Mesendoderm (in vitro differentiated cells): ENCODE measurements around the gene ANO6.

ENCODE experiments used
- DNase-seq: peaks from one replicate; pipeline ENCODE4 v3.0.0; 2013
- H2AK5ac ChIP-seq: 2 replicates; pipeline ENCODE4 v1.6.1; 2013; ENCODE audit warnings: low read length, inconsistent platforms
- H2BK120ac ChIP-seq: 2 replicates; pipeline ENCODE4 v1.6.1; 2013; ENCODE audit warnings: low read depth, mild to moderate bottlenecking, low read length, moderate library complexity, mixed read lengths
- H2BK15ac ChIP-seq: replicated peaks from 2 replicates; pipeline ENCODE4 v1.6.1; 2013; ENCODE audit warnings: low read depth, mild to moderate bottlenecking, moderate library complexity
- H2BK5ac ChIP-seq: 2 replicates; pipeline ENCODE4 v1.6.1; 2013; ENCODE audit warnings: low read length, inconsistent platforms
- H3K18ac ChIP-seq: 2 replicates; pipeline ENCODE4 v1.6.1; 2013; ENCODE audit warnings: mild to moderate bottlenecking, low read length, mixed read lengths
- H3K23ac ChIP-seq: one replicate; pipeline ENCODE4 v1.6.1; 2013; ENCODE audit warnings: low read length
- H3K27ac ChIP-seq: 2 replicates; pipeline ENCODE4 v1.5.1; 2013; ENCODE audit warnings: low read depth, mild to moderate bottlenecking, inconsistent platforms, low read length, moderate library complexity
- H3K27me3 ChIP-seq: 2 replicates; pipeline ENCODE4 v1.6.1; 2013; ENCODE audit warnings: low read length, control low read depth, mild to moderate bottlenecking, inconsistent platforms; ENCODE audit not compliant: insufficient read depth, poor library complexity
- H3K36me3 ChIP-seq: 2 replicates; pipeline ENCODE4 v1.6.1; 2013; ENCODE audit warnings: low read length, inconsistent platforms; ENCODE audit not compliant: control insufficient read depth, insufficient read depth
- H3K4ac ChIP-seq: one replicate; pipeline ENCODE4 v1.6.1; 2013; ENCODE audit warnings: low read depth, mild to moderate bottlenecking, low read length, moderate library complexity
- H3K4me1 ChIP-seq: 2 replicates; pipeline ENCODE4 v1.6.1; 2013; ENCODE audit warnings: low read depth, low read length, inconsistent platforms; ENCODE audit not compliant: control insufficient read depth
- H3K4me2 ChIP-seq: 2 replicates; pipeline ENCODE4 v1.6.1; 2013; ENCODE audit warnings: low read length
- H3K4me3 ChIP-seq: 2 replicates; pipeline ENCODE4 v1.5.1; 2013; ENCODE audit warnings: mild to moderate bottlenecking, low read length
- H3K56ac ChIP-seq: one replicate; pipeline ENCODE4 v1.6.1; 2013; ENCODE audit warnings: low read length
- H3K79me1 ChIP-seq: 2 replicates; pipeline ENCODE4 v1.6.1; 2013; ENCODE audit warnings: low read length, inconsistent platforms
- H3K79me2 ChIP-seq: 2 replicates; pipeline ENCODE4 v1.6.1; 2013; ENCODE audit warnings: mild to moderate bottlenecking, low read length; ENCODE audit not compliant: control insufficient read depth, insufficient read depth
- H3K9ac ChIP-seq: 2 replicates; pipeline ENCODE4 v1.6.1; 2013; ENCODE audit warnings: low read length, inconsistent platforms
- H4K5ac ChIP-seq: one replicate; pipeline ENCODE4 v1.6.1; 2013; ENCODE audit warnings: low read length
- H4K8ac ChIP-seq: one replicate; pipeline ENCODE4 v1.6.1; 2013; ENCODE audit warnings: low read depth, mild to moderate bottlenecking, control low read depth, low read length, moderate library complexity
- WGBS: extraction: QIAGEN DNeasy Blood & Tissue Kit; methylation state at CpG from one replicate; pipeline ENCODE4 v1.1.7; 2013; ENCODE audit warnings: low lambda C conversion rate, missing lambda C conversion rate; ENCODE audit not compliant: insufficient coverage; ENCODE audit errors: extremely low coverage; 5-methylcytosine and 5-hydroxymethylcytosine counted together

The ANO6 gene

DNA sequence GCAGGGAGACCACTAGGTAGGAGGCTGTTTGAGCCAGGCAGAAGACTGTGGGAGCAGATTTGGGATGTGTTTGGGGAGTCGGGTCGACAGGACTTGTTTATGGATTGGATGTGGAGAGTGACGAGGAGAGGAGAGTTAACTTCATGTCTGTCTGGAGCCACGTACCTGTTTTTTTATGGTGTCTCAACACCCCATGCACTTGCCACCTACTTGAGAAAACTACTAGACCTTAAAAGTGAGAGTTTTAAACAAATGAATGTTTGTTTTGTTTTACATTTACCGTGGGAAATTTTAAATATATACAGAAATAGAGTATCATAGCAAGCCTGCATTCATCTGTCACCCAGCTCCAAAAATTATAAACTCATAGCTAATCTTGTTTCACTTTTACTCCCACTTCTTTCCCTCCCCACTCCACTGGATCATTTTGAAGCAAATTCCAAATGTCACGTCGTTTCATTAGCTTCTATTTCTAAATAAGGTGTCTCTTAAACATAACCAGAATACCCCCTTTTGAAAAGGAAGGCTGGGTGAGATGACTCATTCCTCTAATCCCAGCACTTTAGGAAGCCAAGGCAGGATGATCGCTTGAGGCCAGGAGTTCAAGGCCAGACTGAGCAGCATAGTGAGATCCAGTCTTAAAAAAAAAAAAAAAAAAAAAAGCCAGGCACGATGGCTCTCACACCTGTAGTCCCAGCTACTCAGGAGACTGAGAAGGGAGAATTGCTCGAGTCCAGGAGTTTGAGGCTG, 136.2 kb downstream of the ANO6 start:
- Histone ChIP-seq H2BK5ac (no peak overlapping the region), H3K79me2 (no peaks in the 10 kb centered on the region), H3K27ac (no peak overlapping the region), H2BK15ac (no peak overlapping the region), H3K56ac (no peak overlapping the region), H2AK5ac (no peak overlapping the region), H3K9ac (no peak overlapping the region), H3K27me3 (no peaks in the 10 kb centered on the region), H3K36me3 (peaks cover 2% of the 10 kb centered on the region), H3K18ac (no peak overlapping the region), H4K5ac (no peak overlapping the region), H3K4me1 (no peaks in the 10 kb centered on the region), H3K79me1 (no peaks in the 10 kb centered on the region), H3K4me3 (no peak overlapping the region), H4K8ac (no peak overlapping the region), H3K4ac (no peak overlapping the region), H3K23ac (no peak overlapping the region), H3K4me2 (no peak overlapping the region), H2BK120ac (no peak overlapping the region)
- no CpG with 5 or more reads among the region's 10 CpGs for WGBS
- no peak for DNase-seq

DNA sequence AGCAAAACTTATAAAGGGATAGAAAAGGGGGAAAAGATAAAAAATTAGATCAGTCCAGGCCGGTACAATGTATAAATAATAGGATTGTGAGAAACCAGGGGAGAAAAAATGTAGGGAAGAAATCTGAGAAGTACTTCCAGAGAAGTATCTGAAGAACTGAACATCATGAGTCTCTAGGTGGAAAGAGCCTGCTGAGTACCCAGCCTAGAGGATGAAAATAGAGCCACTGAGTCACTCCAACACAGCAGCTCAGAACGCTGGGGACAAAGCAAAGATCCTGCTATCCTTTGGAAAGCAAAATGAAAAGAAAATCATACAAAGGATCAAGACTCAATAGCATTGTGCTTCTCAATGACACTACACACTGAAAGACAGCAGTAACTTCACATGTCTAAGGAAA, 138.0 kb downstream of the ANO6 start:
- Histone ChIP-seq H3K4ac (no peak overlapping the region), H2BK15ac (no peak overlapping the region), H3K79me1 (no peaks in the 10 kb centered on the region), H3K18ac (no peak overlapping the region), H3K79me2 (no peaks in the 10 kb centered on the region), H3K4me3 (no peak overlapping the region), H3K27me3 (no peaks in the 10 kb centered on the region), H3K56ac (no peak overlapping the region), H2BK5ac (no peak overlapping the region), H4K5ac (no peak overlapping the region), H3K4me1 (no peaks in the 10 kb centered on the region), H3K27ac (no peak overlapping the region), H2BK120ac (no peak overlapping the region), H4K8ac (no peak overlapping the region), H3K4me2 (no peak overlapping the region), H3K23ac (no peak overlapping the region), H3K9ac (no peak overlapping the region), H2AK5ac (no peak overlapping the region), H3K36me3 (peaks cover 2% of the 10 kb centered on the region)
- no peak for DNase-seq
- WGBS, result no CpG with 5 or more reads among the region's 2 CpGs

DNA sequence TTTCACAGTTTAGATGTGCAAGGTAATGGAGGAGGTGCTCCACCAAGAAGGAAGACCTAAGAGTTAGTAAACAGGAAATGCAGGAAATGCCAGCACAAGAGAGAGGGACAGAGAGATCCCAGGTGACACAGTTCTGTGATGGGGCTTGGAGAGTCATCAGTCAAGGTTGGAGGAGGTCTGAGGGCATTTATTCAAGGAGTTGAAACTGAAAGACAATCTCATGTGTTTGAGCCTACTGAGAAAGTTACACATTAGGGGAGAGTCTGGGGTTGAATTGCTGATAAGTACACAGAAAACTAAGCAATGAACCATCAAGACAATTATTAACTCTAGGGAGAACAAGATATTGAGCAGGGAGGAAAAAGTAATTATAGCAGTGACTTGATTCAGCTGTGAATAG, 138.5 kb downstream of the ANO6 start:
- Histone ChIP-seq H3K27ac (no peak overlapping the region), H3K36me3 (peaks cover 2% of the 10 kb centered on the region), H3K18ac (no peak overlapping the region)

DNA sequence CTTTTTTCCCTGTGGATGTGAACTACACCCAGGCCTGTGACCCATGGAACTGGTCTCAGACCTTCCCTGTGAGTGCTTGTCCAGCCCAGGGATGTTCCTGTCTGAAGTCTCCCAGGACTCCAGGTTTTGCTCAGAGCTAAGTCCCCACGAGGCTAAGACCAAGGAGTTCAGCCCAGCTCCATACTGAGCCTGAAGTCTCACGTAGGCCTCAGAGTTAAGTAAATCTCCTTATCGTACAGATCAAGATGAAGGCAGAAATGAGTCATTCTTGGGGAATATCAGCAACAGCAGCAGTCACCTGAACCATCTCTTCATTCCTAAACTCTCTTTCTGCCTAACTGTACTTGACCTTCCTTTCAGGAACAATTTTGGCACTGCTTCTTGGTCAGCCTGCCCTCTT, 139.8 kb downstream of the ANO6 start:
- Histone ChIP-seq H3K4me3 (no peak overlapping the region), H2AK5ac (no peak overlapping the region), H3K4ac (no peak overlapping the region), H3K27ac (no peak overlapping the region), H3K56ac (no peak overlapping the region), H4K8ac (no peak overlapping the region), H3K36me3 (no peaks in the 10 kb centered on the region), H3K18ac (no peak overlapping the region), H3K23ac (no peak overlapping the region), H2BK120ac (no peak overlapping the region), H4K5ac (no peak overlapping the region), H3K79me2 (no peaks in the 10 kb centered on the region), H3K4me1 (no peaks in the 10 kb centered on the region), H2BK15ac (no peak overlapping the region), H3K9ac (no peak overlapping the region), H3K4me2 (no peak overlapping the region), H3K27me3 (no peaks in the 10 kb centered on the region), H2BK5ac (no peak overlapping the region), H3K79me1 (no peaks in the 10 kb centered on the region)
- no CpG with 5 or more reads among the region's 3 CpGs for WGBS
- no peak for DNase-seq

More for the DNA sequence above, 138.5 kb downstream of the ANO6 start:
- no peak overlapping the region for H2AK5ac ChIP-seq
- no peak overlapping the region for H3K4ac ChIP-seq
- H3K27me3 ChIP-seq, result no peaks in the 10 kb centered on the region
- no peaks in the 10 kb centered on the region for H3K4me1 ChIP-seq
- no peak overlapping the region for H3K4me2 ChIP-seq
- peak; percentile 54 for DNase-seq
- no peak overlapping the region for H3K9ac ChIP-seq
- no peak overlapping the region for H2BK120ac ChIP-seq
- no peak overlapping the region for H2BK5ac ChIP-seq
- no peak overlapping the region for H2BK15ac ChIP-seq
- no peak overlapping the region for H3K23ac ChIP-seq
- no peak overlapping the region for H3K4me3 ChIP-seq
- H3K56ac ChIP-seq, result no peak overlapping the region
- no peaks in the 10 kb centered on the region for H3K79me1 ChIP-seq
- no peak overlapping the region for H4K5ac ChIP-seq
- no peak overlapping the region for H4K8ac ChIP-seq
- no peaks in the 10 kb centered on the region for H3K79me2 ChIP-seq

DNA sequence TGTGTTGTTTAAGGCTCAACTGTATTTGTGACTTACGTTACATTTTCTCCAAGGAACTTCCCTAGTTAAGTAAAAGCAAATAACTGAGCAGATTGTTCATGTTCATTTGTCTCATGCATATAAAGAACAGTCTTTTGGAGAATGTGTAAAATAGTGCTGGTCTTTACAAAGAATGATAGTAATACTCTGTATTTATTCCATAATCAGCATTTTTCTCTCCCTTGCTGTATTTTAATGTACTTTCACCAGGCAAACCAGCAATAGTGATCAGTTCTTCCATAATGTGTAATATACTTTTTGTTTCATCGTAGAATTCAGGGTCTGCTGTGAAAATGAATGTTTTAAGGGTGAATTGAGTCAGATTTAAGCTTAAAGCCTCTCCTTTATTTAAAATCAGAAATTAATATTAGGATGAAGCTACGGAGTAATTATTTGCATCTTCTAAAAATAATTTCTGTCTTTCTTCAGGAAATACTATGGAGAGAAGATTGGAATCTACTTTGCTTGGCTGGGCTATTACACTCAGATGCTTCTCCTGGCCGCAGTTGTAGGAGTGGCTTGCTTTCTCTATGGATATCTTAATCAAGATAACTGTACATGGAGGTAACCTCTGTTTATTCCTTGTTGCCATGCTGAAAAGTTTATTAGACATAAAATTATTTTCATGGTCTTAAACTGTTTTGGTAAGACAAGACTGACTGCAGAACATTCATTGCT, 141.1 kb downstream of the ANO6 start:
- no CpG with 5 or more reads among the region's 4 CpGs for whole genome bisulfite sequencing
- H3K79me2 ChIP-seq, result no peaks in the 10 kb centered on the region
- H2BK15ac ChIP-seq, result no peak overlapping the region

More for the DNA sequence above, 141.1 kb downstream of the ANO6 start:
- no peak overlapping the region for H4K8ac ChIP-seq
- H2BK120ac ChIP-seq, result no peak overlapping the region
- no peak overlapping the region for H3K4me2 ChIP-seq
- H4K5ac ChIP-seq, result no peak overlapping the region
- no peaks in the 10 kb centered on the region for H3K27me3 ChIP-seq
- H3K4me1 ChIP-seq, result no peaks in the 10 kb centered on the region
- H3K9ac ChIP-seq, result no peak overlapping the region
- no peak overlapping the region for H3K27ac ChIP-seq
- H2AK5ac ChIP-seq, result no peak overlapping the region
- no peak overlapping the region for H2BK5ac ChIP-seq
- H3K36me3 ChIP-seq, result no peaks in the 10 kb centered on the region
- H3K4me3 ChIP-seq, result no peak overlapping the region
- no peak overlapping the region for H3K56ac ChIP-seq
- no peak overlapping the region for H3K18ac ChIP-seq
- DNase-seq, result no peak
- no peaks in the 10 kb centered on the region for H3K79me1 ChIP-seq
- no peak overlapping the region for H3K4ac ChIP-seq
- H3K23ac ChIP-seq, result no peak overlapping the region
